CD4-positive, alpha-beta T cell treated with Interleukin-1 beta for 1 hour (primary cell): Measurements from ENCODE around the gene MPRIP.
"Not testable (repeated sequence)": the region's sequence is repeated elsewhere in the genome, so short reads cannot be mapped to it uniquely, and the experiment has no call there.

ENCODE experiments used
- DNase-seq, 2 donors: peaks; one replicate each; pipeline ENCODE4 v3.0.0-alpha.2; 2020 to 2022

Gene MPRIP

GRCh38 chr17:17169396-17169795 is 127.1 kb downstream of the MPRIP start:
- no peak for DNase-seq

- no peak for DNase-seq
These were observed 128.2 kb downstream of the MPRIP start for GRCh38 chr17:17170346-17170985.

GRCh38 chr17:17171186-17171585 is 128.9 kb downstream of the MPRIP start:
- no peak for DNase-seq

GRCh38 chr17:17172001-17172939 is 130.0 kb downstream of the MPRIP start:
- no peak for DNase-seq

GRCh38 chr17:17172990-17173389 is 130.7 kb downstream of the MPRIP start:
- no peak for DNase-seq

- no peak for DNase-seq
These were observed 131.7 kb downstream of the MPRIP start for GRCh38 chr17:17173921-17174320.

GRCh38 chr17:17175340-17175739 is 133.1 kb downstream of the MPRIP start:
- DNase-seq = no peak

- peak; percentile 15 to 44 for DNase-seq
These were observed 133.7 kb downstream of the MPRIP start for GRCh38 chr17:17175917-17176316.

GRCh38 chr17:17176341-17176740 is 134.1 kb downstream of the MPRIP start:
- DNase-seq = peak in 1 of 2 donors; percentile 15

- DNase-seq = peak; percentile 27 to 31
These were observed 134.9 kb downstream of the MPRIP start for GRCh38 chr17:17177176-17177575.

GRCh38 chr17:17179371-17179827 is 137.1 kb downstream of the MPRIP start:
- peak in 1 of 2 donors; percentile 43 for DNase-seq

- DNase-seq = peak in 1 of 2 donors; percentile 15
These were observed 137.9 kb downstream of the MPRIP start for GRCh38 chr17:17180141-17180603.

GRCh38 chr17:17180741-17181525 is 138.7 kb downstream of the MPRIP start:
- DNase-seq = no peak

GRCh38 chr17:17181666-17182597 is 139.7 kb downstream of the MPRIP start:
- peak; percentile 43 to 55 for DNase-seq

- no peak for DNase-seq
These were observed 140.4 kb downstream of the MPRIP start for GRCh38 chr17:17182598-17183136.

GRCh38 chr17:17183744-17184143 is 141.5 kb downstream of the MPRIP start:
- DNase-seq = no peak

- DNase-seq = not testable (repeated sequence)
These were observed 142.9 kb downstream of the MPRIP start for GRCh38 chr17:17184985-17185757.

- DNase-seq = no peak
These were observed 143.8 kb downstream of the MPRIP start for GRCh38 chr17:17186051-17186450.

GRCh38 chr17:17186551-17187505 is 144.6 kb downstream of the MPRIP start:
- no peak for DNase-seq
